ENCODE data around the gene TBC1D16. TPM values are rescaled to one million over a fixed set of nuclear protein-coding genes. Genes with fewer than 3 reads are reported as not detected.

TBC1D16 gene
- total RNA-seq, 1 donor from 2014 or later, result 16.3 TPM

GRCh38 chr17:79921411-79922115 is 114.1 kb downstream of the TBC1D16 start:
- FAIRE-seq (no peak), DNase-seq (ENCODE audit: low spot score in 2 of 2) (no peak)

GRCh38 chr17:79920751-79921410 is 114.8 kb downstream of the TBC1D16 start:
- no peak for FAIRE-seq
- no peak for DNase-seq (ENCODE audit: low spot score in 2 of 2)

GRCh38 chr17:79919862-79920720 is 115.6 kb downstream of the TBC1D16 start:
- FAIRE-seq, result no peak

GRCh38 chr17:79919164-79919585 is 116.5 kb downstream of the TBC1D16 start:
- peak; percentile 85 to 87 for DNase-seq (ENCODE audit: low spot score in 2 of 2)
- FAIRE-seq, result no peak

More at GRCh38 chr17:79919862-79920720, 115.6 kb downstream of the TBC1D16 start:
- DNase-seq (ENCODE audit: low spot score in 2 of 2), result no peak

- no peak for FAIRE-seq
These were observed 117.0 kb downstream of the TBC1D16 start for GRCh38 chr17:79918581-79919163.

GRCh38 chr17:79917902-79918484 is 117.7 kb downstream of the TBC1D16 start:
- DNase-seq (ENCODE audit: low spot score in 2 of 2) (peak in 1 of 2 donors; percentile 9), FAIRE-seq (no peak)

More at GRCh38 chr17:79918581-79919163, 117.0 kb downstream of the TBC1D16 start:
- DNase-seq (ENCODE audit: low spot score in 2 of 2), result no peak

GRCh38 chr17:79916991-79917901 is 118.4 kb downstream of the TBC1D16 start:
- FAIRE-seq (no peak), DNase-seq (ENCODE audit: low spot score in 2 of 2) (no peak)

- DNase-seq (ENCODE audit: low spot score in 2 of 2) (peak in 1 of 2 donors; percentile 20), FAIRE-seq (no peak)
These were observed 119.2 kb downstream of the TBC1D16 start for GRCh38 chr17:79916506-79916905.

GRCh38 chr17:79915850-79916430 is 119.7 kb downstream of the TBC1D16 start:
- DNase-seq (ENCODE audit: low spot score in 2 of 2), result no peak
- no peak for FAIRE-seq

GRCh38 chr17:79914813-79915740 is 120.6 kb downstream of the TBC1D16 start:
- no peak for DNase-seq (ENCODE audit: low spot score in 2 of 2)
- no peak for FAIRE-seq

GRCh38 chr17:79913896-79914812 is 121.5 kb downstream of the TBC1D16 start:
- FAIRE-seq (no peak), DNase-seq (ENCODE audit: low spot score in 2 of 2) (no peak)

GRCh38 chr17:79913451-79913850 is 122.2 kb downstream of the TBC1D16 start:
- FAIRE-seq, result no peak
- DNase-seq (ENCODE audit: low spot score in 2 of 2), result no peak

- FAIRE-seq (no peak), DNase-seq (ENCODE audit: low spot score in 2 of 2) (no peak)
These were observed 122.9 kb downstream of the TBC1D16 start for GRCh38 chr17:79912552-79913330.

GRCh38 chr17:79911430-79912399 is 124.0 kb downstream of the TBC1D16 start:
- FAIRE-seq (no peak), DNase-seq (ENCODE audit: low spot score in 2 of 2) (no peak)

- FAIRE-seq, result no peak
- DNase-seq (ENCODE audit: low spot score in 2 of 2), result no peak
These were observed 124.7 kb downstream of the TBC1D16 start for GRCh38 chr17:79910985-79911361.

Measured in frontal cortex (tissue), 4 donors.